H9 (cell line): Measurements from ENCODE around the gene MTCH1. TPM values are rescaled to one million over a fixed set of nuclear protein-coding genes. Genes with fewer than 3 reads are reported as not detected.
A peak's percentile ranks its signal among the peaks of the same experiment; 100 is the strongest.

Experiments used
- DNase-seq: peaks from one replicate; pipeline ENCODE4 v3.0.0-alpha.2; 2017
- H2AFZ ChIP-seq: one replicate; pipeline ENCODE4 v1.6.1; 2013; ENCODE audit warnings: mild to moderate bottlenecking, low read length, control low read depth, moderate library complexity
- H2AK5ac ChIP-seq: 2 replicates; pipeline ENCODE4 v1.6.1; 2013; ENCODE audit warnings: low read length, control low read depth, mixed read lengths; ENCODE audit not compliant: insufficient read length
- H2BK120ac ChIP-seq: one replicate; pipeline ENCODE4 v1.6.1; 2013; ENCODE audit warnings: low read depth, mild to moderate bottlenecking, low read length, control low read depth, inconsistent platforms; ENCODE audit not compliant: poor library complexity, severe bottlenecking
- H2BK12ac ChIP-seq: 2 replicates; pipeline ENCODE4 v1.6.1; 2013; ENCODE audit warnings: low read length, control low read depth, mixed read lengths, low read depth; ENCODE audit not compliant: insufficient read length
- H2BK15ac ChIP-seq: 2 replicates; pipeline ENCODE4 v1.6.1; 2013; ENCODE audit warnings: low read depth, low read length, control low read depth
- H2BK20ac ChIP-seq: one replicate; pipeline ENCODE4 v1.6.1; 2013; ENCODE audit warnings: low read depth, mild to moderate bottlenecking, low read length, control low read depth, inconsistent platforms; ENCODE audit not compliant: poor library complexity, severe bottlenecking
- H2BK5ac ChIP-seq: 2 replicates; pipeline ENCODE4 v1.6.1; 2013; ENCODE audit warnings: low read length, control low read depth, mixed read lengths; ENCODE audit not compliant: insufficient read length
- H3K14ac ChIP-seq: 2 replicates; pipeline ENCODE4 v1.6.1; 2013; ENCODE audit warnings: low read length, control low read depth; ENCODE audit not compliant: insufficient read depth
- H3K18ac ChIP-seq: 2 replicates; pipeline ENCODE4 v1.6.1; 2013; ENCODE audit warnings: low read depth, mild to moderate bottlenecking, mixed read lengths, low read length, control low read depth; ENCODE audit not compliant: insufficient read length
- H3K23ac ChIP-seq: 2 replicates; pipeline ENCODE4 v1.6.1; 2013; ENCODE audit warnings: low read length, control low read depth, mixed read lengths, low read depth; ENCODE audit not compliant: insufficient read length
- H3K23me2 ChIP-seq: 2 replicates; pipeline ENCODE4 v1.6.1; 2013; ENCODE audit warnings: low read depth, mild to moderate bottlenecking, mixed read lengths, low read length, control low read depth; ENCODE audit not compliant: insufficient read length, poor library complexity, severe bottlenecking
- H3K27ac ChIP-seq: 2 replicates; pipeline ENCODE4 v1.5.1; 2013; ENCODE audit warnings: low read length, control low read depth, mixed read lengths, low read depth; ENCODE audit not compliant: insufficient read length
- H3K27me3 ChIP-seq: 2 replicates; pipeline ENCODE4 v1.6.1; 2013; ENCODE audit warnings: low read length, control low read depth, inconsistent platforms; ENCODE audit not compliant: insufficient read depth
- H3K4ac ChIP-seq: 2 replicates; pipeline ENCODE4 v1.6.1; 2013; ENCODE audit warnings: low read depth, mild to moderate bottlenecking, control low read depth, inconsistent platforms, low read length, moderate library complexity
- H3K4me1 ChIP-seq: 2 replicates; pipeline ENCODE4 v1.6.1; 2013; ENCODE audit warnings: low read length, control low read depth, inconsistent platforms; ENCODE audit not compliant: insufficient read depth
- H3K4me2 ChIP-seq: 2 replicates; pipeline ENCODE4 v1.6.1; 2013; ENCODE audit warnings: low read length, control low read depth, mixed read lengths; ENCODE audit not compliant: insufficient read length, insufficient read depth
- H3K56ac ChIP-seq: 2 replicates; pipeline ENCODE4 v1.6.1; 2013; ENCODE audit warnings: low read depth, mild to moderate bottlenecking, mixed read lengths, low read length, control low read depth; ENCODE audit not compliant: insufficient read length
- H3K79me1 ChIP-seq: 2 replicates; pipeline ENCODE4 v1.6.1; 2013; ENCODE audit warnings: low read depth, mild to moderate bottlenecking, moderate library complexity, low read length, control low read depth, inconsistent platforms; ENCODE audit not compliant: insufficient read depth, poor library complexity, severe bottlenecking
- H3K79me2 ChIP-seq: 2 replicates; pipeline ENCODE4 v1.6.1; 2013; ENCODE audit warnings: low read length, control low read depth, inconsistent platforms; ENCODE audit not compliant: insufficient read depth
- H3K9ac ChIP-seq: 2 replicates; pipeline ENCODE4 v1.6.1; 2013; ENCODE audit warnings: low read length, control low read depth, mixed read lengths; ENCODE audit not compliant: insufficient read length; ENCODE audit errors: extremely low read depth
- H3K9me3 ChIP-seq: one replicate; pipeline ENCODE4 v1.6.1; 2013; ENCODE audit warnings: low read depth, low read length, inconsistent platforms; ENCODE audit not compliant: control insufficient read depth
- H3T11ph ChIP-seq: one replicate; pipeline ENCODE4 v1.6.1; 2013; ENCODE audit warnings: mild to moderate bottlenecking, low read length, control low read depth, inconsistent platforms
- H4K20me1 ChIP-seq: one replicate; pipeline ENCODE4 v1.6.1; 2013; ENCODE audit not compliant: control insufficient read depth, insufficient read length, insufficient read depth
- H4K5ac ChIP-seq: 2 replicates; pipeline ENCODE4 v1.6.1; 2013; ENCODE audit warnings: low read depth, mild to moderate bottlenecking, mixed read lengths, low read length, control low read depth; ENCODE audit not compliant: insufficient read length
- H4K8ac ChIP-seq: replicated peaks from 2 replicates; pipeline ENCODE4 v1.6.1; 2013; ENCODE audit warnings: low read length, control low read depth, mixed read lengths, low read depth; ENCODE audit not compliant: insufficient read length
- H4K91ac ChIP-seq: 2 replicates; pipeline ENCODE4 v1.6.1; 2013; ENCODE audit warnings: low read depth, mild to moderate bottlenecking, moderate library complexity, mixed read lengths, low read length, control low read depth; ENCODE audit not compliant: insufficient read length
- H3K27ac Mint-ChIP-seq, 3 experiments: 2 replicates in 2 of 3; 3 replicates in 1 of 3; pipeline ENCODE4 v1.8.0; 2020 to 2021; ENCODE audit warnings: mixed read lengths in 3 of 3, mild to moderate bottlenecking in 1 of 3, moderate library complexity in 1 of 3
- H3K27me3 Mint-ChIP-seq: 2 replicates; pipeline ENCODE4 v1.8.0; 2021; ENCODE audit warnings: low read depth, mild to moderate bottlenecking, moderate library complexity, mixed read lengths
- H3K36me3 Mint-ChIP-seq, 3 experiments: 2 replicates in 2 of 3; 3 replicates in 1 of 3; pipeline ENCODE4 v1.8.0; 2020 to 2021; ENCODE audit warnings: low read depth in 3 of 3, mixed read lengths in 3 of 3; ENCODE audit not compliant: insufficient read depth in 1 of 3
- H3K4me1 Mint-ChIP-seq, 2 experiments: 2 replicates each; pipeline ENCODE4 v1.8.0; 2020; ENCODE audit warnings: mixed read lengths in 2 of 2
- H3K4me3 Mint-ChIP-seq, 2 experiments: 2 replicates in 1 of 2; 3 replicates in 1 of 2; pipeline ENCODE4 v1.8.0; 2020 to 2021; ENCODE audit warnings: mild to moderate bottlenecking in 2 of 2, mixed read lengths in 2 of 2, moderate library complexity in 1 of 2
- H3K9me3 Mint-ChIP-seq, 2 experiments: 2 replicates in 1 of 2; 3 replicates in 1 of 2; pipeline ENCODE4 v1.8.0; 2020; ENCODE audit warnings: mild to moderate bottlenecking in 2 of 2, mixed read lengths in 2 of 2, moderate library complexity in 1 of 2
- CTCF ChIP-seq: fragments of 200-600 bp; sonication (generic); conservative IDR thresholded peaks from 3 replicates; pipeline ENCODE4 v1.8.0; 2021; ENCODE audit warnings: antibody characterized with exemption, mild to moderate bottlenecking
- WGBS: extraction: QIAGEN DNeasy Blood & Tissue Kit; methylation state at CpG from one replicate; pipeline ENCODE4 v1.1.7; 2013; ENCODE audit warnings: missing lambda C conversion rate, low lambda C conversion rate, mixed read lengths; ENCODE audit not compliant: insufficient read length; ENCODE audit errors: extremely low coverage; 5-methylcytosine and 5-hydroxymethylcytosine counted together
- total RNA-seq: library from RNA; stranded (reverse); gene quantifications from 2 replicates; pipeline ENCODE4 v1.2.1, GENCODE V29; 2021

Gene MTCH1
- total RNA-seq, 1 experiment from 2014 or later = 200 TPM

- Mint-ChIP-seq H3K27ac (no peak overlapping the region), H3K4me3 (no peak overlapping the region), H3K4me1 (peaks cover 22 to 43% of the 10 kb centered on the region in 2 experiments), H3K9me3 (no peaks in the 10 kb centered on the region; a peak in 1 of 5 replicates), H3K27me3 (no peaks in the 10 kb centered on the region), H3K36me3 (no peaks in the 10 kb centered on the region)
- Histone ChIP-seq H4K5ac (no peak overlapping the region), H4K91ac (no peak overlapping the region), H2AK5ac (no peak overlapping the region), H3K56ac (no peak overlapping the region), H2BK20ac (no peak overlapping the region), H3K27ac (no peak overlapping the region), H2BK15ac (no peak overlapping the region), H3K79me1 (no peaks in the 10 kb centered on the region), H3K9me3 (no peaks in the 10 kb centered on the region), H3K4me2 (no peak overlapping the region), H2BK120ac (no peak overlapping the region), H2BK12ac (no peak overlapping the region), H3K14ac (no peak overlapping the region; the same call in 1 of the 2 replicates), H3K4me1 (peaks cover 3% of the 10 kb centered on the region; the same call in 1 of the 2 replicates), H3K18ac (peak overlapping the region; percentile 33), H3K79me2 (no peaks in the 10 kb centered on the region), H3T11ph (no peak overlapping the region), H2AFZ (no peak overlapping the region), H3K9ac (no peak overlapping the region), H3K23ac (no peak overlapping the region), H3K23me2 (no peaks in the 10 kb centered on the region), H2BK5ac (no peak overlapping the region), H4K20me1 (peaks cover 3% of the 10 kb centered on the region), H3K4ac (no peak overlapping the region), H3K27me3 (no peaks in the 10 kb centered on the region), H4K8ac (no peak overlapping the region)
- TF ChIP-seq CTCF = no peak
- no CpG with 5 or more reads among the region's 17 CpGs for WGBS
- no peak for DNase-seq
Measured at GRCh38 chr6:37022135-37022863, 36.3 kb upstream of the MTCH1 start.
